CD14-positive monocyte (primary cell): ENCODE results near the gene SMARCB1. TPM values are rescaled to one million over a fixed set of nuclear protein-coding genes. Genes with fewer than 3 reads are reported as not detected.

Experiments
- DNase-seq, 3 donors: peaks; one replicate each; pipeline ENCODE4 v3.0.0-alpha.2; 2011 to 2022
- H2AFZ ChIP-seq: 2 replicates; pipeline ENCODE4 v1.6.0; 2012; ENCODE audit warnings: mild to moderate bottlenecking, low read depth, low read length, inconsistent platforms; ENCODE audit not compliant: insufficient read depth, poor library complexity, severe bottlenecking
- H3K27ac ChIP-seq, 2 donors: 1 replicate in 1 of 2; 2 replicates in 1 of 2; pipeline ENCODE4 v1.5.1; 2012 to 2013; ENCODE audit warnings: low read length in 2 of 2, control low read depth in 1 of 2, inconsistent platforms in 1 of 2, low read depth in 1 of 2, mild to moderate bottlenecking in 1 of 2
- H3K27me3 ChIP-seq, 2 donors: one replicate each; pipeline versions ENCODE4 v1.6.0 to v1.6.1; 2011 to 2013; ENCODE audit warnings: low read length in 2 of 2; ENCODE audit not compliant: control insufficient read depth in 2 of 2, insufficient read depth in 2 of 2
- H3K36me3 ChIP-seq, 2 donors: replicated peaks in 1 of 2; 1 replicate in 1 of 2; 2 replicates in 1 of 2; pipeline versions ENCODE4 v1.5.1 to v1.6.1; 2012 to 2013; ENCODE audit warnings: low read length in 2 of 2, control low read depth in 1 of 2, inconsistent platforms in 1 of 2, mild to moderate bottlenecking in 1 of 2; ENCODE audit not compliant: insufficient read depth in 2 of 2, control insufficient read depth in 1 of 2
- H3K4me1 ChIP-seq, 2 donors: 1 replicate in 1 of 2; 2 replicates in 1 of 2; pipeline versions ENCODE4 v1.5.1 to v1.6.1; 2012 to 2013; ENCODE audit warnings: low read length in 2 of 2, control low read depth in 1 of 2, inconsistent platforms in 1 of 2, mild to moderate bottlenecking in 1 of 2, moderate library complexity in 1 of 2; ENCODE audit not compliant: insufficient read depth in 2 of 2, control insufficient read depth in 1 of 2
- H3K4me2 ChIP-seq: replicated peaks from 2 replicates; pipeline ENCODE3; 2012; ENCODE audit warnings: low read length, moderate library complexity, mild to moderate bottlenecking; ENCODE audit not compliant: poor library complexity, severe bottlenecking; ENCODE audit errors: extremely low read depth
- H3K4me3 ChIP-seq, 3 experiments: fragments of 200-600 bp in 1 of 3; sonication (generic) in 1 of 3; replicated peaks in 1 of 3; 1 replicate in 2 of 3; 2 replicates in 1 of 3; pipeline ENCODE4 v1.5.1; 2011 to 2013; ENCODE audit warnings: low read length in 3 of 3, mild to moderate bottlenecking in 3 of 3, control low read depth in 2 of 3, low read depth in 2 of 3, inconsistent platforms in 1 of 3, moderate library complexity in 1 of 3
- H3K79me2 ChIP-seq: 2 replicates; pipeline ENCODE4 v1.6.0; 2012; ENCODE audit warnings: mild to moderate bottlenecking, control low read depth, inconsistent platforms, low read length, moderate library complexity; ENCODE audit not compliant: insufficient read depth
- H3K9ac ChIP-seq: 2 replicates; pipeline ENCODE4 v1.6.0; 2017; ENCODE audit warnings: low read length, mild to moderate bottlenecking; ENCODE audit not compliant: insufficient read depth, poor library complexity, severe bottlenecking
- H3K9me3 ChIP-seq, 2 donors: replicated peaks in 1 of 2; 1 replicate in 1 of 2; 2 replicates in 1 of 2; pipeline versions ENCODE4 v1.5.1 to v1.6.1; 2012 to 2013; ENCODE audit warnings: low read length in 2 of 2, control low read depth in 1 of 2; ENCODE audit not compliant: control insufficient read depth in 1 of 2, insufficient read depth in 1 of 2
- H4K20me1 ChIP-seq: 2 replicates; pipeline ENCODE4 v1.6.0; 2012; ENCODE audit warnings: mild to moderate bottlenecking, low read length, control low read depth, moderate library complexity; ENCODE audit not compliant: insufficient read depth
- H3K27ac Mint-ChIP-seq, 7 donors: one replicate each; pipeline ENCODE4 v1.8.0; 2020; ENCODE audit warnings: mild to moderate bottlenecking in 7 of 7, mixed read lengths in 7 of 7, moderate library complexity in 6 of 7, inconsistent platforms in 2 of 7
- H3K27me3 Mint-ChIP-seq, 3 donors: one replicate each; pipeline ENCODE4 v1.8.0; 2021 to 2022; ENCODE audit warnings: low read depth in 3 of 3, mild to moderate bottlenecking in 3 of 3, mixed read lengths in 3 of 3, moderate library complexity in 3 of 3, inconsistent platforms in 1 of 3
- H3K36me3 Mint-ChIP-seq, 2 donors: one replicate each; pipeline ENCODE4 v1.8.0; 2020; ENCODE audit warnings: mixed read lengths in 2 of 2, inconsistent platforms in 1 of 2, mild to moderate bottlenecking in 1 of 2
- H3K4me1 Mint-ChIP-seq: one replicate; pipeline ENCODE4 v1.8.0; 2020; ENCODE audit warnings: mild to moderate bottlenecking, mixed read lengths
- H3K4me3 Mint-ChIP-seq, 2 donors: one replicate each; pipeline ENCODE4 v1.8.0; 2020; ENCODE audit warnings: mild to moderate bottlenecking in 2 of 2, mixed read lengths in 2 of 2, moderate library complexity in 1 of 2
- H3K9me3 Mint-ChIP-seq, 7 donors: one replicate each; pipeline ENCODE4 v1.8.0; 2020 to 2022; ENCODE audit warnings: mixed read lengths in 7 of 7, mild to moderate bottlenecking in 6 of 7, moderate library complexity in 6 of 7, inconsistent platforms in 2 of 7
- WGBS: methylation state at CpG from one replicate; pipeline ENCODE4 v1.1.5; 2013; ENCODE audit warnings: missing lambda C conversion rate; ENCODE audit not compliant: insufficient coverage; 5-methylcytosine and 5-hydroxymethylcytosine counted together
- intact Hi-C, 2 donors: fragments of 100-400 bp; cut with micrococcal nuclease; formaldehyde crosslinking; loops; one replicate each; pipeline versions ENCODE4 v1.15.0 to v1.15.1; 2023
- polyA plus RNA-seq, 3 donors: library from polyadenylated mRNA; depleted of rRNA in 1 of 3; unstranded in 2 of 3; stranded (reverse) in 1 of 3; fragments of 300-500 nt in 2 of 3; fragments of >200 nt in 1 of 3; fragmentation: Illumina TruSeq in 2 of 3; gene quantifications; 1 replicate in 2 of 3; 2 replicates in 1 of 3; pipeline ENCODE4 v1.2.3, GENCODE V29; 2012 to 2021
- TF ChIP-seq, protein P1 (sequence below): fragments of 200-600 bp; IDR thresholded peaks from one replicate; pipeline ENCODE4 v1.8.0; 2022; ENCODE audit warnings: antibody characterized with exemption, mild to moderate bottlenecking

SMARCB1 gene
- polyA plus RNA-seq, 3 donors = 30.3 to 71.8 (median 31.5) TPM

DNA sequence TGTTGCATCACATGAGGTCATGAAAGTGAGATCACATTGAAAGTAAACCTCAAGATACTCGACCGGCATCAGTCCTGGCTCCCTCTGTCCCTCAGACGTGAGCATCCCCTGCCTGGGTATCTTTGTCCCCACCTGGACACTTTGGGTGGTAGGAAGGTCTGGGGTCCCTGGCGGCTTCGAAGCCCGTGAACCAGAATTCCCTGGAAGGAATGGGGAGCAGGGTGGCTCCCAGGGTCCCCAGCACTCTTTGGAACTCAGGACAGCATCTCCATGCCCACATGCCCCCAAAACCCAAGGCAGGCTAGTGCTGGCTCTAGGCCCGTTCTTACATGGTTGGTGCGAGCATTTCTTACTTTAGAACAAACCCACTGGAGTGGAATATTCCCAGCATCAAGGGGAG is 44.5 kb downstream of the SMARCB1 start:
- Histone ChIP-seq H3K9me3 (no peaks in the 10 kb centered on the region), H3K4me3 (no peak overlapping the region), H3K36me3 (peaks cover 75 to 95% of the 10 kb centered on the region in 2 donors), H3K27ac (no peak overlapping the region), H3K9ac (no peak overlapping the region), H2AFZ (no peak overlapping the region), H3K4me2 (no peak overlapping the region), H4K20me1 (peaks cover 30% of the 10 kb centered on the region), H3K79me2 (no peaks in the 10 kb centered on the region), H3K4me1 (no peaks in the 10 kb centered on the region), H3K27me3 (no peaks in the 10 kb centered on the region)
- 100% methylated on average over 5 of the region's 8 CpGs for WGBS
- intact Hi-C loops = no loop called here
- peaks cover 0 to 3% (median 0%) of the 10 kb centered on the region in 7 donors for H3K9me3 Mint-ChIP-seq
- DNase-seq = no peak
- H3K27me3 Mint-ChIP-seq = peaks cover 0 to 2% (median 0%) of the 10 kb centered on the region in 3 donors
- peak overlapping the region in 1 of 7 donors; percentile 20 for H3K27ac Mint-ChIP-seq
- no peak overlapping the region for H3K4me3 Mint-ChIP-seq
- no peaks in the 10 kb centered on the region for H3K4me1 Mint-ChIP-seq
- peaks cover 62 to 99% of the 10 kb centered on the region in 2 donors for H3K36me3 Mint-ChIP-seq
- TF ChIP-seq, protein P1, sequence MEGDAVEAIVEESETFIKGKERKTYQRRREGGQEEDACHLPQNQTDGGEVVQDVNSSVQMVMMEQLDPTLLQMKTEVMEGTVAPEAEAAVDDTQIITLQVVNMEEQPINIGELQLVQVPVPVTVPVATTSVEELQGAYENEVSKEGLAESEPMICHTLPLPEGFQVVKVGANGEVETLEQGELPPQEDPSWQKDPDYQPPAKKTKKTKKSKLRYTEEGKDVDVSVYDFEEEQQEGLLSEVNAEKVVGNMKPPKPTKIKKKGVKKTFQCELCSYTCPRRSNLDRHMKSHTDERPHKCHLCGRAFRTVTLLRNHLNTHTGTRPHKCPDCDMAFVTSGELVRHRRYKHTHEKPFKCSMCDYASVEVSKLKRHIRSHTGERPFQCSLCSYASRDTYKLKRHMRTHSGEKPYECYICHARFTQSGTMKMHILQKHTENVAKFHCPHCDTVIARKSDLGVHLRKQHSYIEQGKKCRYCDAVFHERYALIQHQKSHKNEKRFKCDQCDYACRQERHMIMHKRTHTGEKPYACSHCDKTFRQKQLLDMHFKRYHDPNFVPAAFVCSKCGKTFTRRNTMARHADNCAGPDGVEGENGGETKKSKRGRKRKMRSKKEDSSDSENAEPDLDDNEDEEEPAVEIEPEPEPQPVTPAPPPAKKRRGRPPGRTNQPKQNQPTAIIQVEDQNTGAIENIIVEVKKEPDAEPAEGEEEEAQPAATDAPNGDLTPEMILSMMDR = no peak

DNA sequence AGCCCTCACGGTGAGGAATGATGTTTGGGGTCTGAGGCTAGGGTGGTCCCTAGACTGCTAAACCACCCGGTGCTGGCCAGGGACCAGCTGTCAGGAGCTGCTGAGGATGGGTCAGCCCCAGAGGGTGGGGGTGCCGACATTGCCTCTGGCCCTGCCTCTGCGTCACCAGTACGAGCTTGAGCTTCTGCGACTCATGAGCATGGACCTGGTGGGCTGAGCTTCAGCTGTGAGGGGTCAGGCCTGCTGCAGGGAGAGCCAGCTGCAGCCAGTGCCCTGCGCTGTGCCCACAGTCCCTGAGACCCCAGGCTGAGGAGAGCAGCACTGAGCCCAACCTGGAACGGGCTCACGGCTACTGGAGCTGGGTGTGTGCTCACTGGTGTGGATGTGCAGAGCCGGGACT is 45.0 kb downstream of the SMARCB1 start:
- DNase-seq = peak in 1 of 3 donors; percentile 2
- 96% methylated on average over 7 of the region's 10 CpGs for WGBS
- TF ChIP-seq, protein P1 = no peak
- Mint-ChIP-seq H3K36me3 (peaks cover 60 to 99% of the 10 kb centered on the region in 2 donors), H3K4me1 (no peaks in the 10 kb centered on the region), H3K27me3 (peaks cover 0 to 2% (median 1%) of the 10 kb centered on the region in 3 donors), H3K9me3 (peaks cover 0 to 3% (median 0%) of the 10 kb centered on the region in 7 donors), H3K4me3 (no peak overlapping the region), H3K27ac (no peak overlapping the region)
- Histone ChIP-seq H3K27ac (no peak overlapping the region), H3K9ac (no peak overlapping the region), H3K4me3 (no peak overlapping the region), H3K79me2 (no peaks in the 10 kb centered on the region), H3K36me3 (peaks cover 71 to 95% of the 10 kb centered on the region in 2 donors), H3K4me1 (no peaks in the 10 kb centered on the region), H3K27me3 (no peaks in the 10 kb centered on the region), H3K9me3 (no peaks in the 10 kb centered on the region), H3K4me2 (no peak overlapping the region), H2AFZ (no peak overlapping the region), H4K20me1 (peaks cover 30% of the 10 kb centered on the region)
- intact Hi-C loops = no loop called here
